Mesodermal cell (in vitro differentiated cells): ENCODE data around the gene COA8.

ENCODE experiments used
- H3K27ac ChIP-seq: 2 replicates; pipeline ENCODE4 v1.7.0; 2013; ENCODE audit warnings: mild to moderate bottlenecking, low read depth, low read length, moderate library complexity; ENCODE audit not compliant: severe bottlenecking
- H3K36me3 ChIP-seq: 2 replicates; pipeline ENCODE4 v1.7.1; 2013; ENCODE audit warnings: mild to moderate bottlenecking, low read length, moderate library complexity; ENCODE audit not compliant: control insufficient read depth, insufficient read depth
- H3K4me1 ChIP-seq: one replicate; pipeline ENCODE4 v1.7.1; 2013; ENCODE audit warnings: mild to moderate bottlenecking, low read length; ENCODE audit not compliant: insufficient read depth, control insufficient read depth, poor library complexity, severe bottlenecking
- H3K4me3 ChIP-seq: 2 replicates; pipeline ENCODE4 v1.7.0; 2013; ENCODE audit warnings: low read length, control low read depth, mild to moderate bottlenecking; ENCODE audit not compliant: insufficient read depth, poor library complexity, severe bottlenecking; ENCODE audit errors: extremely low read depth
- H3K9me3 ChIP-seq: 2 replicates; pipeline ENCODE4 v1.7.1; 2013; ENCODE audit warnings: mild to moderate bottlenecking, low read length, moderate library complexity; ENCODE audit not compliant: control insufficient read depth
- WGBS, 2 experiments: methylation state at CpG; one replicate each; pipeline ENCODE4 v1.1.5; 2013; ENCODE audit warnings: missing lambda C conversion rate in 2 of 2; ENCODE audit not compliant: insufficient coverage in 2 of 2; 5-methylcytosine and 5-hydroxymethylcytosine counted together

COA8 gene

DNA sequence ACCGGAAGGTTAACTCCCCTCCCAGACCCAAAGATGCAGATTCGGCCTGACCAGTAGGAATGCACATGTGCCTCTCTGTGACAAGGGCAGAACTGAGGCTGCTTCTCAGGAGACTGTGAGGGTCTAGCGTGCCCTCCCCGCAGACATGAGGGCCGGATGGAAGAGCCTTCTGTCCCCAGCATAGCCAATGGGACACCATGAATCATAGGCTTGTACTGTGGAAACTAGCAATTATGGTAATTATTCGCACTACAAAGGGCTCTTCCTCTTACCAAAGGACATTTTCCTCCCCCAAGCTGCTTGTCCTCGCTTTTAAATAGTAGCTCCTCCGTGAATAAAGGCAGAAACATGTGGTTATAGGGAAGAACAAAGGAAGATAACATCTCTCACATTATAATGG lies 6.2 kb downstream of the COA8 start:
- Histone ChIP-seq H3K4me3 (no peak overlapping the region), H3K9me3 (no peaks in the 10 kb centered on the region), H3K36me3 (peaks cover 33% of the 10 kb centered on the region), H3K4me1 (peaks cover 15% of the 10 kb centered on the region), H3K27ac (peak overlapping the region; percentile 54)
- 41 to 46% methylated on average over 5 of the region's 8 CpGs for WGBS, 2 experiments

DNA sequence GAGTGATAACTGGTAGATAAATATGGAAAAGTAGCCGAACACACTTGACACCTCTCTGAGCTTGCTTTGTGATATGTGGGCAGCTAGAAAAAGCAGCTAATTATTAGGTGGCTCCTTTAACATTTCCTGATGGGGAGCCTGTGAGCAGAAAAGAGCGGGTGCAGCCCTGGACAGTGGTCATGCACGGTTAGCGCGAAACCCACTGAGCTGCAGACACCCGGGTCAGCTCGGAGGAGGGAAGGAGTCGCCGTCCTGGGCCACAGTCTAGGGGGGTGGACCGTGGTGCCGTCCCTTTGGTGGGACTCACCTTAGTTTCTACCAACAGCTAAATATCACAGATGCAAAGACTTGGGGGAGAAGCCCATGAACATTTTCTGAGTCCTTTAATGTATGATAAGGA lies 6.6 kb downstream of the COA8 start:
- 69 to 82% methylated on average over 7 to 9 of the region's 11 CpGs for WGBS, 2 experiments
- H3K4me3 ChIP-seq: no peak overlapping the region
- H3K36me3 ChIP-seq: peaks cover 38% of the 10 kb centered on the region
- no peaks in the 10 kb centered on the region for H3K9me3 ChIP-seq
- peaks cover 11% of the 10 kb centered on the region for H3K4me1 ChIP-seq
- H3K27ac ChIP-seq: peak overlapping the region; percentile 54

DNA sequence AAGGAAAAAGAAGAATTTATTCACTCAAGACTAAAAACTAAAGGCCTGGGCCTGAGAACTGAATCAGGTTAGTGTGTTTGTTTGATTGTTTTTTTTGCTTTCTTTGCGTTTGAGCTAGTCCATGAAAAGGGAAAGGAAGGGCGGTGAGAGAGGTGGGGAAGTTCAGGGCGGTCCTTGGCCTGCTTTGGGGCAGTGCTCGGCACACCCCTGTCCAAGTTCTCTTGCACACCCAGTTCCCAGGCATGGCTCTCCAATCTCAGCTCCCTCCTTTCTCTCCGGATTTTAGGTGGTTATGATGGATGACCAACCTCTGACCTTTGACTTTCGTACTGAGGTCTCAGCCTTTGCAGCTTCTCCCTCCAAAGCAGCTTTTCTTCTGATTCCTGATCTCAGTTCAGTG lies 11.3 kb downstream of the COA8 start:
- peaks cover 57% of the 10 kb centered on the region for H3K36me3 ChIP-seq
- 85 to 90% methylated on average over 3 to 5 of the region's 6 CpGs for WGBS, 2 experiments
- peaks cover 21% of the 10 kb centered on the region for H3K4me1 ChIP-seq
- no peaks in the 10 kb centered on the region for H3K9me3 ChIP-seq
- H3K27ac ChIP-seq: no peak overlapping the region
- no peak overlapping the region for H3K4me3 ChIP-seq

DNA sequence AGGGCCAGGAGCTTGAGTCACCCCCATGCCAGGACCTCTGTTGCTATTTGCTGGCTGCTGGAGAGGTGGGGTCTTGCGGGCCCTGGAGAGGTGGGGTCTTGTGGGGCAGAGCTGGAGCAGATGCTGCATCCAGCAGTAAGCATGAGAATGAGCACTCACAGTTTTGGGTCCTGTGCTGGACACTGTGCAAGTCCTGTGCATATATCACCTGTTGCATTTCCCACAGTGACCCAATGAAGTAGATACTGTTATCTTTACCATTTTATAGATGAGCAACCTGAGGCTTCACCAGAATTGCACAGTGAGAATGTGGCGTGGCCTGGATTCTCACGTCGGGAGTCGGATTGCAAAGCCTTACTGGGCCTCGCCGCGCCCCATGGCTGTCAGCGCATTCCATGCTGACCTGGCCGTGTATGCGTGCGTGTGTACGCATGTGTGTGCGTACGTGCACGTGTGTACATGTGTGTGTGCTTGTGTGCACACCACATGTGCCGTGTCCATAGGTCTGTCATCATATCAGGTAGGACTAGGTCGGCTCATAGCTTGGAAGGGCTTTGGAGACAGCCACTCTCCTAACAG lies 12.0 kb downstream of the COA8 start:
- 94 to 99% methylated on average over 16 to 18 of the region's 18 CpGs for WGBS, 2 experiments
- Histone ChIP-seq H3K9me3 (no peaks in the 10 kb centered on the region), H3K4me1 (peaks cover 18% of the 10 kb centered on the region), H3K27ac (no peak overlapping the region), H3K36me3 (peaks cover 58% of the 10 kb centered on the region), H3K4me3 (no peak overlapping the region)

DNA sequence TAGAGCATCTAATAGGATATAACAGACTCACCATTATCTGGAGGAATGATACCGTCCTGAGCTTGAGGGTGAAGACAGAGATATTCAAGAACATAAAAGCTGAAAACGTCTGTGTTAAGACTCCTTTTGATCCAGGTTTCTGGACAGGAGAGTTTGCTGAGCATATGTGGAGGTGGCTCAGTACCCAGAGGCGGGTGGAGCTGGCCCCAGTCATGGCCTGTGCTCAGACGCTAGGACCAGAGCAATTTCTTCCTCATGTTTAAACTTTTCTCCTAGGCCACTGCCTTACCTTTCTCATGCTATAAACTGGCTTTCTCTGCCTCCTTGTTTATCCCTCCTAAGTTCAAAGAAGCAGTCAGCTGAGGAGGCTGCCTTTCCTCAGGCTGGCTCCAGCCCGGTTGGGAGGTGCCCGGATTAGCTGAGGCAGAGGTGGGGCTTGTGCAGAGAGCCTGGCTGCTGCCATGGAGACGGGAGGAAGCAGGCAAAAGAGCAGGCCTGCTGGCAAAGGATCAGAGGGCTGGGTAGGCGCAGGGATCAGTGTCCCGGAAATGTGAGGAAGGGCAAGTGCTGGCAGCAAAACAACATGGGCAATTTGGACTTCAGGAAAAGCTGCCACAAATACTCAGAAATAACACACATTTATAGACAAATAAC lies 13.7 kb downstream of the COA8 start:
- H3K36me3 ChIP-seq: peaks cover 70% of the 10 kb centered on the region
- H3K27ac ChIP-seq: peak overlapping the region; percentile 68
- H3K4me1 ChIP-seq: peaks cover 15% of the 10 kb centered on the region
- no peak overlapping the region for H3K4me3 ChIP-seq
- WGBS, 2 experiments: 50 to 60% methylated on average over 4 to 6 of the region's 9 CpGs
- H3K9me3 ChIP-seq: no peaks in the 10 kb centered on the region

DNA sequence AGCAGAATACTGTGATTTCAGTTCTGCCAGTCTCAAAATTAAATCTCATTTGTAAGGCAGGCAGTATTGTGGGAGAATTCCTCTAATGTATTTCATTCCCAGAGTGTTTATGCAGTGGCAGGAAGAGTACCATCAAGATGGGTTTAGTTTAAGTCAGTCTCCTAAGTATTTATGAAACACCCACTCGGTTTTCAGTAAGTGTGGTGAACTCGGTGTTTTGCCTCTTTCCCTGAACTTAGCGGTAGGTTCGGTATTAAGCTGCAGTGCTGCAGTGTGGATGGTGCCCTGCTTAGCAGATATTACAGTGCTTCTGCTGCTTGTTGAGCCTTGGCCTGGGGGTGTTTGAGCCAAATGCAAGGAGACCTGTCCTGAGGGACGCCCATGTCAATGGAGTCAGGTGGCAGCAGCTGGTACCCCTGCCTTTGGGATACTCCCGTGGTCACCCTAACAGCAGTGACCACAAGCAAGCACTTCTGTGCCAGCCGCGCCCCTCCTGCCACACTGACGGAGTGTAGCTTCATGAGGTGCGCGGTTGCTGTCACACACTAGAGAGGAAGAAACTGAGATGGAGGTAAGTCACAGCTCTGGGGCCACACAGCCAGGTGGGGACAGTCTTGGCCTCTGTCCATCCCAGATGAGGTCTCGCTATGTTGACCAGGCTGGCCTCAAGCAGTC lies 15.8 kb downstream of the COA8 start:
- H3K9me3 ChIP-seq: no peaks in the 10 kb centered on the region
- WGBS, 2 experiments: 97 to 98% methylated on average over 12 of the region's 12 CpGs
- no peak overlapping the region for H3K27ac ChIP-seq
- peaks cover 15% of the 10 kb centered on the region for H3K4me1 ChIP-seq
- no peak overlapping the region for H3K4me3 ChIP-seq
- peaks cover 69% of the 10 kb centered on the region for H3K36me3 ChIP-seq

DNA sequence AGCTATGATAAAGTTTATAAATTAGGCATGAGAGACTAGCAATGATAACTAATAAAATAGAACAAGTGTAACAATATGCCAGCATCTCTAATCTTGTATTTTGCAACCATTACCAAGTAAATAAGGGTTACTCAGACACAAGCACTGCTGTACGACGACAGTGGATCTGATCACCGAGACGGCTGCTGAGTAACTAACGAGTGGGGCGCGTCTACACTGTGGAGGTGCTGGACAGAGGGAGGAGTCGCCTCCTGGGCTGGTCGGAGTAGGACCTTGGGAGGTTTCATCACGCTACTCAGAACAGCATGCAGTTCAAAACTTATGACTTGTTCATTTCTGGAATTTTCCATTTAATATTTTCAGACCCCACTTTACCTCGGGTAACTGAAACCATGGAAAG lies 18.4 kb downstream of the COA8 start:
- Histone ChIP-seq H3K9me3 (no peaks in the 10 kb centered on the region), H3K4me1 (peaks cover 10% of the 10 kb centered on the region), H3K27ac (no peak overlapping the region), H3K36me3 (peaks cover 55% of the 10 kb centered on the region), H3K4me3 (no peak overlapping the region)
- WGBS, 2 experiments: 98% methylated on average over 9 to 10 of the region's 11 CpGs

DNA sequence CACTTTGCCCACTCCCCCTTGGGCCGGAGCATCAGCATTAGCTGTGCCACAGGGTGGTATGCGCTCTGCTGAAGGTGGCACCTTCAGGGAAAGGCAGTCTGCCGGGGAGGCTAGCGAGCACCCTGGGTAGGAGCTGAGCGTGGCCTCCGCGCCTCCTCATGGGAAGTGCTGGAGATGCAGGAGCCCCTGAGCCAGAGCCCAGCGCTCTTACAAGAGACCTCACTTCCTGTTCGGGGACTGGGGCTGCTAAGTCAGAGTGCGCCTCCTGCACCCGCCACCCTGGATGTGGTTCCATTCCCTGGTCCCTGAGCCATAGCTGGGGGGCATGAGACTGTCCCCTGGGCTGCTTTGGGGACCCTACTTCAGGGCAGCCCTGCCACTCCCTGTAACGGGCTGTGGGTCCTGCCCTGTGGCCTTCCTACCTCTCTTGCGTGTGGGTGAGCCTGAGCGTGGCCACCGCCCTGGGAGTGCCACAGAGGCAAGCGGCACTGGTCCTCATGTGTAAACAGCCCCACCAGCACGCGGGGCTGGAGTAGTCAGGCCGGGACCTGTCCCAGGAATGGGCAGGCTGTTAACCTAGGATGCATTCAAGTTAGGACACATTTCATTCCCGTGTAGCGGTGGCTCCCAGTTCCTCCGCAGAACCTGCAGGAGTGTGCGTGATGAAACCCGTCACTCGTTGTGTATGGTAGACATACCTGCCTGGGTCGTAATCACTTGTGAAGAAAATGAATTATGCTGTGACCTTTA lies 19.4 kb downstream of the COA8 start:
- H3K4me1 ChIP-seq: peaks cover 1% of the 10 kb centered on the region
- H3K36me3 ChIP-seq: peaks cover 52% of the 10 kb centered on the region
- no peak overlapping the region for H3K27ac ChIP-seq
- no peak overlapping the region for H3K4me3 ChIP-seq
- 97 to 98% methylated on average over 26 of the region's 26 CpGs for WGBS, 2 experiments
- no peaks in the 10 kb centered on the region for H3K9me3 ChIP-seq

DNA sequence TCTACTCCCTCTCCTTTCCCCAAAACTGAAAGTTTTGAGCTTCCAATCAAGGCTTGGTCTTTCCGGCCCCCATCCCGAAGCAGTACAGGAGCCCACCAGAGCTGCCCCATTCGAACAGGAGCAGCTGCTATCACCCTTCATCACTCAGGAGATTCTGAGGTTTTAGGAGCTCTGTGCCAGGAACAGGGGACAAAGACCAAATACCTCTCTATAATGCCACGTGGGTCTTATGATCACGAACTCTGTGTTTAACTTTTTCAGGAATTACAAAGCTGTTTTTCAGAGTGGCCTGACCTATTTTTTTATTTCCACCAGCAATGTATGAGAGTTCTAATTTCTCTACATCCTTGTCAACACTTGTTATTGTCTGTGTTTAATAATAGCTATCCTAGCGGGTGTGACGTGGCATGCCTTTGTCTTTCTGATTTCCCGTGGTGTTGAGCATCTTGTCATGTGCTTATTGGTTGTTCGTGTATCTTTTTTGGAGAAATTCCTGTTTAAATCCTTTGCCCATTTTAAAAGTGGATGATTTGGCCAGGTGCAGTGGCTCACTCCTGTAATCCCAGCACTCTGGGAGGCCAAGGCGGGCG lies 21.7 kb downstream of the COA8 start:
- Histone ChIP-seq H3K36me3 (peaks cover 46% of the 10 kb centered on the region), H3K27ac (no peak overlapping the region), H3K9me3 (no peaks in the 10 kb centered on the region), H3K4me3 (no peak overlapping the region), H3K4me1 (no peaks in the 10 kb centered on the region)
- 93 to 96% methylated on average over 7 to 8 of the region's 11 CpGs for WGBS, 2 experiments

DNA sequence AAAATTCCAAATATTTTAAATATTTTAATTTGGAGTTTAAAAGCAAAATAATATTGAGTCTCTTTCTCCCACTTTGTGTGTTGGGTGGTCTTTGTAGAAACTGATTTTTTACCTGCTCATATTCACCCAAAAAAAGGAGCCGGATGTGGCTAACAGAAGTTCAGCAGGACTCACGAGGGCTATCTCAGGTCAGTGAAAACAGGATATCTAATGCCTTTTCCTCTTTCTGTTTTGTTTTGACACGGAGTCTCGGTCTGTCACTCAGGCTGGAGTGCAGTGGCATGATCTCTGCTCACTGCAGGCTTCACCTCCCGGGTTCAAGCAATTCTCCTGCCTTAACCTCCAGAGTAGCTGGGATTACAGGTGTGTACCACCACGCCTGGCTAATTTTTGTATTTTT lies 30.8 kb downstream of the COA8 start:
- WGBS, 2 experiments: 98% methylated on average over 4 to 5 of the region's 6 CpGs
- Histone ChIP-seq H3K36me3 (peaks cover 27% of the 10 kb centered on the region), H3K4me3 (no peak overlapping the region), H3K4me1 (peaks cover 43% of the 10 kb centered on the region), H3K9me3 (no peaks in the 10 kb centered on the region), H3K27ac (no peak overlapping the region)
